ENCODE data around the gene AGPAT3. TPM values are rescaled to one million over a fixed set of nuclear protein-coding genes. Genes with fewer than 3 reads are reported as not detected.

Gene AGPAT3
- total and polyA plus RNA-seq, 8 donors: 13.6 to 49.6 (median 31.4) TPM

DNA sequence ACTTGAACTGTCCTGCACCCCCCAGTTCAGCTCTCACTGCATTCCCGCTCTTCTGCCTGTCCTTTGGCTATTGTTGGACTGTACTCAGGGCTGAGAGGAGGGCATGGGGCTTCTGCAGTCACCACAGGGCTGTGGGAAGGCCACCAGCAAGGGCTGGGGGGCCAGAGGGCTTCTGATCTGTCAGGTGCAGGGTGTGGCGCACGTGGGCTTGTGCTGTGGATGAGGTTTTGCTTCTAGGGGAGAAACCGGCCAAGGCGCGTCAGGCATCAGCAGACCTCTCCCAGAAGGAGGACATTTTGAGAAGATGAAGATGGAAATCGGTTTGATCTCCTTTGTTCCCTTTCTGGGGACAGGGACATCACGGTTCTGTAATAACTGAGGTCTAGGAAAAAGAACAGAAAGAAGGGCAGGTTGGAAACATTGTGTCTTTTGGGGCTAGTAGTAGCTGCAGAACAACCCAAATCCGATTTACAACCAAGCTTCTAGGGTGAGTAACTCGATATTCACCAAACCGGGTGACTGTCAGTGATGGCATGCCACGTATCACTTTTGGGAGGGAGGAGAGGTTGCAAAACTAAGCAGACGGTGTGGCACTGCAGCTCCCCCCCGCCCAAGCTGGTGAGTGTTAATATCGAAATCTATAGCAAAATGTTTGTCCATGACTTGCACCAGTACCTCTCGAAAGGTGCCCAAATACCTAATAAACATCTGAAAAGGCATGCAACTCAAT, 40.9 kb downstream of the AGPAT3 start:
- 93 to 95% methylated on average over 16 of the region's 16 CpGs for WGBS, 2 donors
- Histone ChIP-seq H3K4me1 (peaks cover 0 to 3% (median 0%) of the 10 kb centered on the region in 3 donors), H3K9me3 (no peaks in the 10 kb centered on the region), H3K27ac (no peak overlapping the region), H3K4me3 (no peak overlapping the region), H3K36me3 (no peaks in the 10 kb centered on the region), H3K27me3 (no peaks in the 10 kb centered on the region)
- no peak for TF ChIP-seq CTCF (IDR thresholded peaks at IDR 0.05)
- DNase-seq (peak in 1 of 6 donors; percentile 30), ATAC-seq (no peak), FAIRE-seq (no peak)
- intact Hi-C loops (cut with DNase I): no loop called here

GRCh38 chr21:43906585-43907370, 41.8 kb downstream of the AGPAT3 start:
- Histone ChIP-seq H3K9me3 (no peaks in the 10 kb centered on the region), H3K4me3 (no peak overlapping the region), H3K27me3 (no peaks in the 10 kb centered on the region), H3K4me1 (peaks cover 0 to 3% (median 0%) of the 10 kb centered on the region in 3 donors), H3K27ac (no peak overlapping the region), H3K36me3 (no peaks in the 10 kb centered on the region)
- no peak for FAIRE-seq
- no peak for TF ChIP-seq CTCF (IDR thresholded peaks at IDR 0.05)
- ATAC-seq: no peak
- WGBS, 2 donors: 97 to 98% methylated on average over 26 of the region's 26 CpGs
- peak in 1 of 6 donors; percentile 46 for DNase-seq
- intact Hi-C loops (cut with DNase I): no loop called here

DNA sequence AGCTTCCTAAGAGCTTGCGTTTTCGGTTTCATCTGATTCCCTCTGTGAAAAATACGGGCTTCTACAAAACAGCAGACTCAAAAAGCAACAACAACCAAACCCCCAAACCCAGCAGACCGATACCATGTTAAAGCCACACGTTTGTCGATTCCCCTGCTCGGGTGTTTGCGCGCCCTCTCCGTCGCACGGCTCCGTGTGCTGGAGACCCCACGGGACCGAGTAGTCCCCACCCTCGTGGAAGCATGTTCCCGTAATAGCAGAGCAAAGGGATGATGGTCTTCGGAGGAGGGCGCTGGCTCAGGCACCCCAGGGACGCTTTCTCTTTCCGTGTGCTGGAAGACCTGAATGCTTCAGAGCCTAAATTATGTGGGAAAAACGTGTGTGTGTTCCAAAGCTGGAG, 42.7 kb downstream of the AGPAT3 start:
- Histone ChIP-seq H3K27ac (no peak overlapping the region), H3K27me3 (no peaks in the 10 kb centered on the region), H3K36me3 (no peaks in the 10 kb centered on the region), H3K4me3 (no peak overlapping the region), H3K4me1 (peaks cover 0 to 3% (median 0%) of the 10 kb centered on the region in 3 donors), H3K9me3 (no peaks in the 10 kb centered on the region)
- no peak for TF ChIP-seq CTCF (IDR thresholded peaks at IDR 0.05)
- 90 to 92% methylated on average over 22 of the region's 22 CpGs for WGBS, 2 donors
- DNase-seq: peak in 1 of 6 donors; percentile 30
- intact Hi-C loops (cut with DNase I): no loop called here
- no peak for FAIRE-seq
- ATAC-seq: no peak

GRCh38 chr21:43908167-43908566, 43.1 kb downstream of the AGPAT3 start:
- no peak overlapping the region for H3K27ac ChIP-seq
- FAIRE-seq: no peak
- intact Hi-C loops (cut with DNase I): no loop called here

More at GRCh38 chr21:43908167-43908566, 43.1 kb downstream of the AGPAT3 start:
- Histone ChIP-seq H3K4me1 (peaks cover 0 to under 1% (median 0%) of the 10 kb centered on the region in 3 donors), H3K36me3 (no peaks in the 10 kb centered on the region), H3K9me3 (no peaks in the 10 kb centered on the region), H3K4me3 (no peak overlapping the region), H3K27me3 (no peaks in the 10 kb centered on the region)
- no peak for ATAC-seq
- TF ChIP-seq CTCF (IDR thresholded peaks at IDR 0.05): no peak
- 72 to 74% methylated on average over 8 of the region's 8 CpGs for WGBS, 2 donors
- peak in 1 of 6 donors; percentile 48 for DNase-seq

All from pancreas (tissue), 10 donors.